Measurements from ENCODE around the gene CCDC60.
"Not testable (repeated sequence)": the region's sequence is repeated elsewhere in the genome, so short reads cannot be mapped to it uniquely, and the experiment has no call there.

CCDC60 gene

GRCh38 chr12:119328111-119328510, 6.4 kb upstream of the CCDC60 start:
- in situ Hi-C loops (cut with MboI; ENCODE audit: low sequenced_read_pairs): no loop called here

DNA sequence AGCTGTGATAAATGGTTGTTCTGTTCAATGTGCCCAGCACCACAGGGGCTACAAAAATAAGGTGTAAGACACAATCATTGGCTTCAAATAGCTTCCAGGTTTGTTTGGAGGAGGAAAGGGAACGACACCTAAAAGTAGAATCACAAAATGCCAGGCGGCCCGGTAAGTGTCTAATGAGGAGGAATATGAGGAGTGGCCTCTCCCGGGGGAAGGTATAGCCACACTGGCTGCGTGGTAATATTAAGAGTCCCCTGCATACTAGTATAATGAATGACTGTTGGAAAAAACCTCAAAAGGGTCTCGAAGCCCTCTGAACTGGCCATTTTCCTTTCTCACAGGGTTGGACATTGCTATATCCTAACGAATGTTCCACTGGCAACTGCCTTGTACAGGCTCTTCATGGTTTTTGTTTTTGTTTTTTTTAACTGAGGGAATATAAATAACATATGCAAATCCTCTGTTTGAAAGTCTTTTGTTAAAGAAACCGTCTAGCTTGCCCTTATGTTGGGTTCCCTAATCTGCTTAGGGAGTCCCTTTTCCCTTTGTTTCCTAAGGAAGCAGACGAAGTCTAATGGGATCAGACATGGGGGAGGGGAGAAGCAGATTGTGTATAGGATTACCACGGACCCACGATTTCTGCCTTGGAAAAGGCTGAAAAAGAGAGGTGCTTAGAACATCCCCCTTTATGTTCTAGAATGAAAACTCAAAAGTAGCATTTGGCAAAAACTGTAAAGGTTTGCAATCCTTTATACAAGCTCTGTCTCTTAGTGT, 4.2 kb downstream of the CCDC60 start:
- in situ Hi-C loops (cut with MboI; ENCODE audit: low sequenced_read_pairs): no loop called here

- in situ Hi-C loops (cut with MboI; ENCODE audit: low sequenced_read_pairs): no loop called here
Observed at GRCh38 chr12:119340578-119340977, 6.0 kb downstream of the CCDC60 start.

DNA sequence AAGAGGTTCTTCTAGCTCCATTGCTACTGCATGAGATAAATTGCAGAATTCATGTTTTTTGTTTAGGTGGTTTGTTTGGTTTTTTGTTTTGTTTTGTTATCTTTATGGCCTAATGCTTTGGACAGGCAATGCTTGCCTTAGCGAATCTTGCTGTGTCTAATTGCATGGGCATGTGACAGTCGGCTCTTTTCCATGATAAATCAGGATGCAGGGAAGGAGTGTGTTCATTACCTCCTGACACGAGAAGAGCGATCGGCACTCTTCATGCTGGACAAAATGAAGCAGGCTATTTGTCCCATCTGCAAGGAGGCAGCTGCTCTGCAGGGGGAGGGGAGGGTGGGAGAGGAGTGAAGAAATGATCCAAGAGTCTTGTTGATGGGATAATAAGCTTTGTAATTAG, 6.5 kb downstream of the CCDC60 start:
- in situ Hi-C loops (cut with MboI; ENCODE audit: low sequenced_read_pairs): no loop called here

DNA sequence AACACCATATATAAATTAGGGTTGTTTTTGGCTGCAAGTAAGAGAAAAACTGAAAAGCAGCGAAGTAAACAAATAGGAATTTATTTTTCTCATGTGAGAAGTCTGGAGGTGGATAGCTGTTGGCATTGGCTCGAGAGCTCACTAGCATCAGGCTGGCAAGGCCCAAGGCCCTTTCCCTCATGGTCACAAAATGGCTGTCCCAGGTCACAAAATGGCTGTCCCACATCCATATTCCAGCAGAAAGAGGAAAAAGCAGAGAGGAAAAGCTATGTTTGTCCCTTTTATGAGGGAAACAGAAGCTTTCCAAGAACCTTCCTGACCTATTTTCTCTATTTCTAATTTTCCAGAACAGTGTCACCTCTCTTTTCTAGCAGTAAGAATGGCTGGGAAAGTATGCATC, 7.5 kb downstream of the CCDC60 start:
- in situ Hi-C loops (cut with MboI; ENCODE audit: low sequenced_read_pairs): no loop called here

- in situ Hi-C loops (cut with MboI; ENCODE audit: low sequenced_read_pairs): no loop called here
Observed at GRCh38 chr12:119343130-119343529, 8.6 kb downstream of the CCDC60 start.

DNA sequence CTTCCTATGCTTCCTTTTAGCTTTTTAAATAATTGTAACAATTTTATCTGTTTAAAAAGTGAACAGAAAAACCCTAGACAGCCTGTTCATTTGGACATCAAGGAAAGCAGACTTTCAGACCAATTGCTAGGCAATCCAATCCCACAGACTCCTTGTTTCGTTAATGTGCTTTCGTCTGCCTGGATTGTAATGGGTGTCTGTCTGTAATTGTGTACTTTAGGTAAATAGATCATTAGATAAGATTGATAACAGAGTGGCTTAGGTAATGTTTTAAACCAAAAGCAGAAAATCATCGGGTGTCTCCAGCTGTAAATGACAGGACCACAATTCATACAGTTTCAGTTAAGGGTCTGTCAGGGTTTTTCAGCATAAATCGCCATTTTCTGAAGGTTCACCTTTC, 19.6 kb downstream of the CCDC60 start:
- in situ Hi-C loops (cut with MboI; ENCODE audit: low sequenced_read_pairs): no loop called here

DNA sequence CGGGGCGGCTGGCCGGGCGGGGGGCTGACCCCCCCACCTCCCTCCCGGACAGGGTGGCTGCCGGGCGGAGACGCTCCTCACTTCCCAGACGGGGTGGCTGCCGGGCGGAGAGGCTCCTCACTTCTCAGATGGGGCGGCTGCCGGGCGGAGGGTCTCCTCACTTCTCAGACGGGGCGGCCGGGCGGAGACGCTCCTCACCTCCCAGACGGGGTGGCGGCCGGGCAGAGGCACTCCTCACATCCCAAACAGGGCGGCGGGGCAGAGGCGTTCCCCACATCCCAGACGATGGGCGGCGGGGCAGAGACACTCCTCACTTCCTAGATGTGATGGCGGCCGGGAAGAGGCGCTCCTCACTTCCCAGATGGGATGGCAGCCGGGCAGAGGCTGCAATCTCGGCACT, 25.8 kb downstream of the CCDC60 start:
- in situ Hi-C loops (cut with MboI; ENCODE audit: low sequenced_read_pairs): not testable (repeated sequence)

GRCh38 chr12:119363037-119363436, 28.5 kb downstream of the CCDC60 start:
- in situ Hi-C loops (cut with MboI; ENCODE audit: low sequenced_read_pairs): no loop called here

GRCh38 chr12:119363490-119363889, 29.0 kb downstream of the CCDC60 start:
- in situ Hi-C loops (cut with MboI; ENCODE audit: low sequenced_read_pairs): no loop called here

- in situ Hi-C loops (cut with MboI; ENCODE audit: low sequenced_read_pairs): no loop called here
Observed at GRCh38 chr12:119365451-119365850, 30.9 kb downstream of the CCDC60 start.

DNA sequence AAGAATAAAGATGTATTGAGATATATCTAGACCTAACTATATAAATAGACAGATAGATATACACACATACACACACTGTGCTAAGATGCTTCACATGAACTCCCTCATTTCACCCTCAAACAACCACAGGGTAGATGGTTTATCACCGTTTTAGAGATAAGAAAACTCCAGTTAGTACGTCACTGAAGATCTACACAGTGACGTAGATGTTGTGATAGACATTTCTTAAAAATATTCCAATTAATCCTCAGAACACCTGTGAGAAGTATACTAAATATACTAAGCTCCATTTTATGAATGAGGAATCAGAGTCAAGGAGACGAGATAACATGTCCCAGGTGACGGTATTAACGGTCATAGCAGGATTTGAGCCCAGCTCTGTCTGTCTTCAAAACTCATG, 31.5 kb downstream of the CCDC60 start:
- in situ Hi-C loops (cut with MboI; ENCODE audit: low sequenced_read_pairs): no loop called here

DNA sequence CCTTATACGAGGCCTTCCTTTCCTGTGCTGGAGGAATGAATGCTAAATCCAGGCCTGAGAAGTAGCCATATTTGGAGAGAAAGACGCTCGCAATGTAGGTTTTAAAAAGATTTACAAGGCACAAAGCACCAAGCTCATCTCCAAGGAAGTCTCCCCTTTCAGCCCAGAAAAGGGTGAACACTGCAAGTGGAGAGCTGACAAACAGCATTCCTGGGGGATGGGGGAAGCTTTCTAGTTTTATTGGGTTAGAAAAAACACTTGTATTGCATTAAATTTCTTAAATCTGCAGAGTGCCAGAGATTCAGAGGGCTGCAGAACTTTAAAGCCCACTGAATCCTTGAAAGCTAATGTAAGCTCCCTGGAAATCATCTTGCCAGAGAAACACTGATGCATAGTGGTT, 34.6 kb downstream of the CCDC60 start:
- in situ Hi-C loops (cut with MboI; ENCODE audit: low sequenced_read_pairs): no loop called here

- in situ Hi-C loops (cut with MboI; ENCODE audit: low sequenced_read_pairs): no loop called here
Observed at GRCh38 chr12:119369907-119370546, 35.5 kb downstream of the CCDC60 start.

DNA sequence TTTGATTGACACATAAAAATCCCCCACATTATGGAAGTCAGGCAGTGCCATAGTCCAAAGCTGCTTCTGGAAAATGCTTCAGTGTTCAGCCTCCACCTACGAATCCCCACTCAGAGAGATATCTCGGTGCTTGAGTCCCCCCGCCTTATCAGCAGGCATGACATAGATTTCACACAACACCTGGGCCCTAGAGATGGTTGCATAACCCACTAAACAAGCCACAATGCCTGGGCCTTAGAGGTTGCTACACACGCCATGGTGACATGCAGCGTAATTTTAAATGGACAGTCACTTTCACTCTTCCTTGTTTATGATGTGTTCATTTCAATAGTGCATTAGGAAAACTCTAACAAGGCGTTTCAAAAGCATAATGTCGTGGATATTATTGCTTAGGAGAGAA, 38.0 kb downstream of the CCDC60 start:
- in situ Hi-C loops (cut with MboI; ENCODE audit: low sequenced_read_pairs): no loop called here

DNA sequence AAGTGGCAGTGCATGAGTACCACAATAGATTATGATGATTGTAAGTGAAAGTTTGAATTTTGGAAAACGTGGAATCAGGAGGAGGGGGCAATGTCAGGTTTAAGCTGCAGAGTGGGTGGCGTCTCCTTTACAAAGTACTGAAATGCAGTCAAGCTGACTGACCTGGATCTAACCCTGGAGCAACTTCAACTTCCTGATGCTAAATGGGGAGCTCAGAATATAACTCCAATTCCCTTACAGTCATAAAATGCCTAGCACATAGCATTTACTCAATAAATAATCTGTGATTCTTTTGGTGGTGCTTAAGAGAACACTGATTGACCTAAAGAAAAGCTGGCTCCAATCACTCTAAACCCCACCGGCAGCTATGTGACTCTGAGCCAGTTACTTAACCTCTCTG, 38.5 kb downstream of the CCDC60 start:
- in situ Hi-C loops (cut with MboI; ENCODE audit: low sequenced_read_pairs): no loop called here

- in situ Hi-C loops (cut with MboI; ENCODE audit: low sequenced_read_pairs): no loop called here
Observed at GRCh38 chr12:119373666-119374065, 39.1 kb downstream of the CCDC60 start.

DNA sequence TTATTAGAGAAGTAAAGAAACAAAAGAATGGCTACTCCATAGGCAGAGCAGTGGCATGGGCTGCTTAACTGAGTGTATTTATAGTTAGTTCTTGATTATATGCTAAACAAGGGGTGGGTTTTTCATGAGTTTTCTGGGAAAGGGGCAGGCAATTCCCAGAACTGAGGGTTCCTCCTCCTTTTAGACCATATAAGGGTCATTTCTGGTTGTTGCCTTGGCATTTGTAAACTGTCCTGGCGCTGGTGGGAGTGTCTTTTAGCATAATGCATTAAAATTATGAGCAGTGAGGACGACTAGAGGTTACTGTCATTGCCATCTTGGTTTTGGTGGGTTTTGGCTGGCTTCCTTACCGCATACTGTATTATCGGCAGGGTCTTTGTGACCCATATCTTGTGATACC, 40.1 kb downstream of the CCDC60 start:
- in situ Hi-C loops (cut with MboI; ENCODE audit: low sequenced_read_pairs): no loop called here

DNA sequence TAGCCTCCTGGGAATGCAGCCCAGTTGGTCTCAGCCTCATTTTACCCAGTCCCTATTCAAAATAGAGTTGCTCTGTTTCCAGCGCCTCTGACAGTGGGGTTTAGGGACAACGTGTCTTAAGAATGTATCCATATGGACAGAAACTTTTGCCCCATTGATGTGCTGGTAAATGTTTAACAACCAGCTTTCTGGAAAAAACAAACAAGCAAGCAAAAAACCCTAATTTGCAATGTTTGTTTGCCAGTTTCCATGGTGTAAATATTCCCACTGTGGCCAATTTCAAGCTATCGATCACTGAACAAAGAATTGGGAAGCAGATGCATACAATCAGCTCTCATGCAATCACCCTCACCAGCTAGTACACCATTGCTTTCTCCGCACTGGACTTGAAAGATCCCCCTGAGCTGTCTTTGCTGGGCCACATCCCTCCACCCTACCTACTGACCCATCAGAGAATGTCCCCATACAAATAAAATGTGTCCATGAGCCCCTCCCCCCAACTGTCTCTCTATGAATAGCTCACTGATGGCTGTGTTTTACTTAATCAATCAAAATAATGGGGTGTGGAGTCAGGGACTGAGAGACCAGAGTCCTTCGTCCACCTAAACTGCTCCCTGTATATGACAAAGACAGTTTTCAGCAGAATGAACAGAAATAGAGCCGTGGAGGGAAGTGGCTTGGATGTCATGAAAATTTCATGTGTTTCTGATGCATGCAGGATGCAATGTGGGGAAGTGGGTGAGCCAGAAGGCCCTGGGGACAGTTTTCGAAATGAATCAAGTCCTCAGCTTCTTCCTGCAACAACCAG, 40.8 kb downstream of the CCDC60 start:
- in situ Hi-C loops (cut with MboI; ENCODE audit: low sequenced_read_pairs): no loop called here

DNA sequence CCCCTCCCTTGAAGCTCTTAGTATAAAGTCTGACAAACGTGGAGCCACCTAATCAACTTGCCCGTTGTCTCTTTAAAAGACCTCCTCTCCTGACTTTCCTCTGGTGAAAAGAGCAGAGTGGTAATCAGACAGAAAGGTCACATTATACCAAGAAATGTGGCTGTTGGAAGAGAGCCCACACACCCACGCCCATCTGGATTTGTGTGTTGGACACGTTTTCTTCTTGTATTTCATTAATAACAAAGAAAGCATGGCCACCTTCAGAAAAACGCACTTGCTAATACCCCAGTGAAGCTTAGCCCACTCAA, 41.3 kb downstream of the CCDC60 start:
- in situ Hi-C loops (cut with MboI; ENCODE audit: low sequenced_read_pairs): no loop called here

DNA sequence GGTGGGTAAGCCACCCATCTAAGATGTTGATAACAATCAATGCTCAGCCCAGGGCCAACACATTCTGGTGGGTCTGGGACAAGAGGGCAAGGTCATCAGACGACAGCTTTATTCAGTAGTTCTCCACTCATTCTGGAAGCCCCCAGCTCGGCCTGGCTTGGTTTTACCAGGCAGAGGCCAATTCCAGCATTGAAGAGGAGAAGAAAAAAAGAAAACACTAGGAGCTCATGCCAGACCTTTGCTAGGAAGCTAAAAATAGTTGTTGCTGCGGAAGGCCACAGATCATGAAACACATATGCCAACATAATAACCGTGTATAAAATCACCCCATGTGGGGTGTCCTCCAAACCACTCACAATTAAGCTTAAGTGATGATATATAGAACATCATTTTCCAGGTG, 44.4 kb downstream of the CCDC60 start:
- in situ Hi-C loops (cut with MboI; ENCODE audit: low sequenced_read_pairs): no loop called here

All from hTERT RPE-1 (cell line).